Lower lobe of right lung (tissue), 2 donors: ENCODE data around the gene FRMD4A. TPM values are rescaled to one million over a fixed set of nuclear protein-coding genes. Genes with fewer than 3 reads are reported as not detected.

ENCODE experiments used
- ATAC-seq, 2 donors: fragments of 200-7000 bp; cut with Tn5 transposase; one replicate each; pipeline ENCODE4 v1.9.1; 2020 to 2022; ENCODE audit warnings: mild to moderate bottlenecking in 2 of 2, moderate library complexity in 2 of 2
- DNase-seq: peaks from one replicate; pipeline ENCODE4 v3.0.0-alpha.2; 2020
- H3K27ac ChIP-seq: fragments of 200-600 bp; one replicate; pipeline ENCODE4 v1.8.0; 2022
- H3K27me3 ChIP-seq: fragments of 200-600 bp; one replicate; pipeline ENCODE4 v1.8.0; 2022; ENCODE audit warnings: low read depth
- H3K36me3 ChIP-seq: fragments of 200-600 bp; one replicate; pipeline ENCODE4 v1.8.0; 2022; ENCODE audit warnings: mild to moderate bottlenecking
- H3K4me1 ChIP-seq: fragments of 200-600 bp; one replicate; pipeline ENCODE4 v1.8.0; 2022
- H3K4me3 ChIP-seq: fragments of 200-600 bp; one replicate; pipeline ENCODE4 v1.8.0; 2022; ENCODE audit warnings: mild to moderate bottlenecking
- H3K9me3 ChIP-seq: fragments of 200-600 bp; one replicate; pipeline ENCODE4 v1.8.0; 2022
- intact Hi-C: fragments of 100-400 bp; cut with DNase I; formaldehyde crosslinking; loops from one replicate; pipeline ENCODE4 v1.11.0; 2022
- total RNA-seq: library from RNA; stranded (reverse); fragmentation: NEBNext Ultra II Directional; extraction: Animal tissue kit (Norgen Biotek cat#: 25700); gene quantifications from one replicate; pipeline ENCODE4 v1.2.1, GENCODE V29; 2021
- TF ChIP-seq, protein P1 (sequence below): fragments of 200-600 bp; IDR thresholded peaks from one replicate; pipeline ENCODE4 v1.8.0; 2022; ENCODE audit warnings: antibody characterized with exemption, mild to moderate bottlenecking
- donor health status: DM: no; HTN: yes; CAD: no; lungs with severe emphysema.

Gene FRMD4A
- total RNA-seq, 1 donor from 2014 or later: 64.8 TPM

GRCh38 chr10:13845897-13846296 is 484.8 kb downstream of the FRMD4A start:
- H3K36me3 ChIP-seq: no peaks in the 10 kb centered on the region
- H3K9me3 ChIP-seq: no peaks in the 10 kb centered on the region
- intact Hi-C loops: no loop called here
- DNase-seq: no peak
- TF ChIP-seq, protein P1, sequence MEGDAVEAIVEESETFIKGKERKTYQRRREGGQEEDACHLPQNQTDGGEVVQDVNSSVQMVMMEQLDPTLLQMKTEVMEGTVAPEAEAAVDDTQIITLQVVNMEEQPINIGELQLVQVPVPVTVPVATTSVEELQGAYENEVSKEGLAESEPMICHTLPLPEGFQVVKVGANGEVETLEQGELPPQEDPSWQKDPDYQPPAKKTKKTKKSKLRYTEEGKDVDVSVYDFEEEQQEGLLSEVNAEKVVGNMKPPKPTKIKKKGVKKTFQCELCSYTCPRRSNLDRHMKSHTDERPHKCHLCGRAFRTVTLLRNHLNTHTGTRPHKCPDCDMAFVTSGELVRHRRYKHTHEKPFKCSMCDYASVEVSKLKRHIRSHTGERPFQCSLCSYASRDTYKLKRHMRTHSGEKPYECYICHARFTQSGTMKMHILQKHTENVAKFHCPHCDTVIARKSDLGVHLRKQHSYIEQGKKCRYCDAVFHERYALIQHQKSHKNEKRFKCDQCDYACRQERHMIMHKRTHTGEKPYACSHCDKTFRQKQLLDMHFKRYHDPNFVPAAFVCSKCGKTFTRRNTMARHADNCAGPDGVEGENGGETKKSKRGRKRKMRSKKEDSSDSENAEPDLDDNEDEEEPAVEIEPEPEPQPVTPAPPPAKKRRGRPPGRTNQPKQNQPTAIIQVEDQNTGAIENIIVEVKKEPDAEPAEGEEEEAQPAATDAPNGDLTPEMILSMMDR: no peak
- no peak overlapping the region for H3K27ac ChIP-seq
- peaks cover 7% of the 10 kb centered on the region for H3K4me1 ChIP-seq
- no peaks in the 10 kb centered on the region for H3K27me3 ChIP-seq
- no peak overlapping the region for H3K4me3 ChIP-seq
- ATAC-seq: no peak

DNA sequence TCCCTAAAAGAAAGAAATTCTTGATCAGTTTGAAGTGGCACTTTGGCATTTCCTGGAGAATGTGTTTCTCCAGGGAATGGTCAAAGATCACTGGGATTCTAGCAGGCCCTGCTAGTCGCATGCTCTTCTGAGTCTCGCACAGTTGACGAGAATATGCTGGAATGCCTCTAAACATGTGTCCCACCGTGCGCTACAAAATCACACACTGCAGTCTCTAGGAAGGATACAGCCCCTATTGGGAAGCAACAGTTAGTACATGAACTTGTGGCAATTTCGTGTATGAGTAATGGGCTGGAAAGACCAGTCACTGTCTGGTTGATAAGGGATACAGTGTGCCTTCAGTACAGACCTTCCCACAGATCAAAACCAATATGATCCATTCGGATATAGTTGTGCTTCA is 486.1 kb downstream of the FRMD4A start:
- ATAC-seq (no peak), DNase-seq (no peak)
- no peaks in the 10 kb centered on the region for H3K36me3 ChIP-seq
- H3K27ac ChIP-seq: no peak overlapping the region
- peaks cover 7% of the 10 kb centered on the region for H3K4me1 ChIP-seq
- no peak overlapping the region for H3K4me3 ChIP-seq
- no peaks in the 10 kb centered on the region for H3K27me3 ChIP-seq
- TF ChIP-seq, protein P1: no peak
- H3K9me3 ChIP-seq: no peaks in the 10 kb centered on the region
- intact Hi-C loops: no loop called here

DNA sequence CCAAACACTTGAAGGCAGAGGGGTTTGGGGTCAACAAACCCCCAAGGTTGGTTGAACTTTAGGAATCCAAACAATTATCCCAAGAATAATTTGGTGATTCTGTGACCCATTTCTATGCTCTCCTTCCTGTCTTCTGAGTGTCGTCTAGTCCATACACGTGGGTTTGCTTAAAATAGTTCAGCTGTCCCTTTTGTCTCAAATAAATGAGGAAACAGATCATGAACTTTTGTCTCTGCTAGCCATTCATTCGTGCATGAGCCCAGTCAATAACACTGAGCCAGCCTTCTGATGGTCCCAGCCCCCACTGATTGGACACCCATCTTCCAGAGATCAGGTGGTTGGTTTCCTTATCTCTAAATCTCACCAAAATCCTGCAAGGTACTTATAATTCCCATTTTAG is 488.6 kb downstream of the FRMD4A start:
- ATAC-seq (no peak), DNase-seq (no peak)
- H3K27me3 ChIP-seq: no peaks in the 10 kb centered on the region
- no peaks in the 10 kb centered on the region for H3K9me3 ChIP-seq
- intact Hi-C loops: no loop called here
- TF ChIP-seq, protein P1: no peak
- H3K27ac ChIP-seq: no peak overlapping the region
- H3K36me3 ChIP-seq: no peaks in the 10 kb centered on the region
- no peak overlapping the region for H3K4me3 ChIP-seq
- H3K4me1 ChIP-seq: peaks cover 4% of the 10 kb centered on the region

DNA sequence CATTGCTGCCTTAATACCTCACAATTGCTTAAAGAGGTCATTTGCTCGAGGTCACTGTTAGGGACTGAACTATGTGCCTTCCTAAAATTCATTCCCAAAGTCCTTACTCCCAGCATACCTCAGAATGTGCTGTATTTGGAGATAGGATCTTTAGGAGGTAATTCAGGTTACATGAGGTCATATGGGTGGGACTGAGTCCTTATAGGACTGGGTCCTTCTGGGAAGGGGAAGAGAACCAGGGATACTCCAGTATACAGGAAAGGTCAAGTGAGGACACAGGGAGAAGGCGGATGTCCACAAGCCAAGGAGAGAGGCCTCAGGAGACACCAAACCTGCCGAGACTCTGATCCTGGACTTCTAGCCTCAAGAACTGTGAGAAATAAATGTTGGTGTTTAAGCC is 490.7 kb downstream of the FRMD4A start:
- Histone ChIP-seq H3K36me3 (no peaks in the 10 kb centered on the region), H3K4me1 (peaks cover 5% of the 10 kb centered on the region), H3K27ac (no peak overlapping the region), H3K4me3 (no peak overlapping the region), H3K9me3 (no peaks in the 10 kb centered on the region), H3K27me3 (peaks cover 4% of the 10 kb centered on the region)
- intact Hi-C loops: no loop called here
- TF ChIP-seq, protein P1: no peak
- DNase-seq (no peak), ATAC-seq (no peak)

GRCh38 chr10:13839430-13839990 is 491.2 kb downstream of the FRMD4A start:
- ATAC-seq: no peak
- DNase-seq: no peak
- Histone ChIP-seq H3K27me3 (peaks cover 4% of the 10 kb centered on the region), H3K9me3 (no peaks in the 10 kb centered on the region), H3K4me1 (peaks cover 10% of the 10 kb centered on the region), H3K4me3 (no peak overlapping the region), H3K27ac (no peak overlapping the region), H3K36me3 (no peaks in the 10 kb centered on the region)
- TF ChIP-seq, protein P1: no peak
- intact Hi-C loops: no loop called here

DNA sequence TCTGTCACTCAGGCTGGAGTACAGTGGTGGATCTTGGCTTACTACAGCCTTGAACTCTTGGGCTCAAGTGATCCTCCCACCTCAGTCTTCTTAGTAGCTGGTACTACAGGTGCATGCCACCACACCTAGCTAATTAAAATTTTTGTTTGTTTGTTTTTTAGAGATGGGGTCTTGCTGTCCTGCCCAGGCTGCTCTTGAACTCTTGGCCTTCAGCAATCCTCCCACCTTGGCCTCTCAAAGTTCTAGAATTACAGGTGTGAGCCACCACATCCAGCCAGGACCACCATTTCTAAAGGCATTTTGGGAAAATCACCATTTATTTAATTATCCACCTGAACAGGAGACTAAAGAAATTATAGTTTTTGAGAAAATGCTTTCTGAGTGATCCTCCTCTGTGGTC is 491.7 kb downstream of the FRMD4A start:
- TF ChIP-seq, protein P1: no peak
- intact Hi-C loops: no loop called here
- DNase-seq: no peak
- Histone ChIP-seq H3K4me1 (peaks cover 15% of the 10 kb centered on the region), H3K27me3 (peaks cover 4% of the 10 kb centered on the region), H3K27ac (no peak overlapping the region), H3K36me3 (no peaks in the 10 kb centered on the region), H3K4me3 (no peak overlapping the region), H3K9me3 (no peaks in the 10 kb centered on the region)
- no peak for ATAC-seq
